ENCODE results near the gene INPP5K. TPM values are rescaled to one million over a fixed set of nuclear protein-coding genes. Genes with fewer than 3 reads are reported as not detected.
"Not testable (repeated sequence)": the region's sequence is repeated elsewhere in the genome, so short reads cannot be mapped to it uniquely, and the experiment has no call there.

Gene INPP5K
- total RNA-seq, 1 donor: 51.4 TPM

DNA sequence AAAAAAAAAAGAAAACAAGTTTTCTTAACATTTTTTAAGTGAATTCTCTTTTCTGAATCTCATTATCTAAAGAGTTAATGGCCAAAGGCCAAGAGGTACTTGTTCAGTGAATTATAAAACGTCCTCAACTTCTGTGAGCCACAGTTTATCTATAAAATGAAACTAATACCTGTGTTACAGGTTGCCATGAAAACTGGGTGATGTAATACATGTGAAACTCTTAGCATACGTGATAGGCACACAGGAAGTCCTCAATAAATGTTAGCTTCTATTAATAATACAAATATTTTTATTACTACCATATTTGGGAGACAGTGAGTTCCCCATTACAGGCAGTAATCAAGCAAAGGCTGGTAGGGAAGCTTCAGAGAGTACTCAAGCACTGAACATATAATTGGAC lies 13.5 kb upstream of the INPP5K start:
- H3K27ac ChIP-seq (ENCODE audit: low read depth, low read length): no peak overlapping the region
- H3K36me3 ChIP-seq (ENCODE audit: insufficient read depth, low read length): peaks cover 42% of the 10 kb centered on the region
- no peak for DNase-seq (ENCODE audit: insufficient read length, low spot score, missing footprints)

DNA sequence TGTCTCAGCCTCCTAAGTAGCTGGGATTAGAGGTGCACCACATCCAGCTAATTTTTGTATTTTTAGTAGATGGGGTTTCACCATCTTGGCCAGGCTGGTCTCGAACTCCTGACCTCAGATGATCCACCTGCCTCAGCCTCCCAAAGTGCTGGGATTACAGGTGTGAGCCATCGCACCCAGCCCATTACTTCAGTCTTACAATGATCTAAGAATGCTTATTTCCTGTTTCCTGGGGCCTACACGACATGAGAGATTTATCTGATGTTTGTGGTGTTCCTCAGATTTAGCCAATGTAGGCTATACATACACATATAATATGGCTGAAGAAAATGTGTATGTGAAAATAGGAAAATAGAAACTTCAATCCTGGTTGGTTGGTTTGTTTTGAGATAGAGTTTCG lies 10.5 kb upstream of the INPP5K start:
- H2AFZ ChIP-seq (ENCODE audit: low read length); H3K4me2 ChIP-seq (ENCODE audit: insufficient read depth, low read length); H3K4me3 ChIP-seq (ENCODE audit: insufficient read depth, low read length); H3K9me3 ChIP-seq (ENCODE audit: low read depth, low read length); H3K27me3 ChIP-seq (ENCODE audit: insufficient read depth, low read length); H3K4me1 ChIP-seq (ENCODE audit: insufficient read depth, low read length); DNase-seq (ENCODE audit: insufficient read length, low spot score, missing footprints); H4K20me1 ChIP-seq (ENCODE audit: insufficient read depth, low read length); H3K79me2 ChIP-seq (ENCODE audit: insufficient read depth, low read length); H3K27ac ChIP-seq (ENCODE audit: low read depth, low read length): not testable (repeated sequence)
- peaks cover 33% of the 10 kb centered on the region for H3K36me3 ChIP-seq (ENCODE audit: insufficient read depth, low read length)

More for the DNA sequence above, 13.5 kb upstream of the INPP5K start:
- Histone ChIP-seq H3K4me1 (ENCODE audit: insufficient read depth, low read length) (no peaks in the 10 kb centered on the region), H3K4me2 (ENCODE audit: insufficient read depth, low read length) (no peak overlapping the region), H4K20me1 (ENCODE audit: insufficient read depth, low read length) (no peaks in the 10 kb centered on the region), H3K4me3 (ENCODE audit: insufficient read depth, low read length) (no peak overlapping the region), H3K9me3 (ENCODE audit: low read depth, low read length) (no peaks in the 10 kb centered on the region), H2AFZ (ENCODE audit: low read length) (no peak overlapping the region), H3K27me3 (ENCODE audit: insufficient read depth, low read length) (no peaks in the 10 kb centered on the region), H3K79me2 (ENCODE audit: insufficient read depth, low read length) (no peaks in the 10 kb centered on the region)
- TF ChIP-seq, protein P1, sequence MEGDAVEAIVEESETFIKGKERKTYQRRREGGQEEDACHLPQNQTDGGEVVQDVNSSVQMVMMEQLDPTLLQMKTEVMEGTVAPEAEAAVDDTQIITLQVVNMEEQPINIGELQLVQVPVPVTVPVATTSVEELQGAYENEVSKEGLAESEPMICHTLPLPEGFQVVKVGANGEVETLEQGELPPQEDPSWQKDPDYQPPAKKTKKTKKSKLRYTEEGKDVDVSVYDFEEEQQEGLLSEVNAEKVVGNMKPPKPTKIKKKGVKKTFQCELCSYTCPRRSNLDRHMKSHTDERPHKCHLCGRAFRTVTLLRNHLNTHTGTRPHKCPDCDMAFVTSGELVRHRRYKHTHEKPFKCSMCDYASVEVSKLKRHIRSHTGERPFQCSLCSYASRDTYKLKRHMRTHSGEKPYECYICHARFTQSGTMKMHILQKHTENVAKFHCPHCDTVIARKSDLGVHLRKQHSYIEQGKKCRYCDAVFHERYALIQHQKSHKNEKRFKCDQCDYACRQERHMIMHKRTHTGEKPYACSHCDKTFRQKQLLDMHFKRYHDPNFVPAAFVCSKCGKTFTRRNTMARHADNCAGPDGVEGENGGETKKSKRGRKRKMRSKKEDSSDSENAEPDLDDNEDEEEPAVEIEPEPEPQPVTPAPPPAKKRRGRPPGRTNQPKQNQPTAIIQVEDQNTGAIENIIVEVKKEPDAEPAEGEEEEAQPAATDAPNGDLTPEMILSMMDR (IDR thresholded peaks at IDR 0.05; ENCODE audit: extremely low read depth, low read depth, low read length): no peak

DNA sequence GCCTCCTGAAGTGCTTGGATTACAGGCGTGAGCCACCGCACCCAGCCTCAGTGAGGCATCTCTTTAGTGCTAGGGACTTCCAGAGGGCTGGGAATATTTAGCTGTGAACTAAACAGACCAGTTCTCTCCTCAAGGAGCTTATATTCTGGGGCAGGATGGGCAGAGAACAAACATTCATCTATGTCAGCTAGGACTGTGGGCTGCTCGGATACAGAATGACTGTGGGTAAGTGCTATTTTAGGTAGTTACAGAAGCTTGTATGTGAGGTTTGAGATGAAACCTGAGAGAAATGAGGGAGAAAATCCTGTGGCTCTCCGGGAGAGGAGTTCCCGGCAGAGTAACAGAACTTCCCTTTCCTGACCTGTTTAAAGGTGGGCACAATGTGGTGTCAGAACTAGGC lies 6.2 kb upstream of the INPP5K start:
- Histone ChIP-seq H2AFZ (ENCODE audit: low read length) (no peak overlapping the region), H3K27me3 (ENCODE audit: insufficient read depth, low read length) (no peaks in the 10 kb centered on the region), H3K4me2 (ENCODE audit: insufficient read depth, low read length) (no peak overlapping the region), H3K79me2 (ENCODE audit: insufficient read depth, low read length) (peaks cover 1% of the 10 kb centered on the region), H3K36me3 (ENCODE audit: insufficient read depth, low read length) (peaks cover 34% of the 10 kb centered on the region), H3K4me1 (ENCODE audit: insufficient read depth, low read length) (peaks cover 1% of the 10 kb centered on the region), H3K27ac (ENCODE audit: low read depth, low read length) (no peak overlapping the region), H3K4me3 (ENCODE audit: insufficient read depth, low read length) (no peak overlapping the region), H4K20me1 (ENCODE audit: insufficient read depth, low read length) (peaks cover 4% of the 10 kb centered on the region), H3K9me3 (ENCODE audit: low read depth, low read length) (no peaks in the 10 kb centered on the region)
- DNase-seq (ENCODE audit: insufficient read length, low spot score, missing footprints): no peak
- TF ChIP-seq, protein P1 (IDR thresholded peaks at IDR 0.05; ENCODE audit: extremely low read depth, low read depth, low read length): no peak

- H3K79me2 ChIP-seq (ENCODE audit: insufficient read depth, low read length): peaks cover 9% of the 10 kb centered on the region
- H4K20me1 ChIP-seq (ENCODE audit: insufficient read depth, low read length): peaks cover 4% of the 10 kb centered on the region
- no peak for DNase-seq (ENCODE audit: insufficient read length, low spot score, missing footprints)
- H2AFZ ChIP-seq (ENCODE audit: low read length): no peak overlapping the region
- peaks cover 3% of the 10 kb centered on the region for H3K4me1 ChIP-seq (ENCODE audit: insufficient read depth, low read length)
- no peak overlapping the region for H3K4me2 ChIP-seq (ENCODE audit: insufficient read depth, low read length)
- TF ChIP-seq, protein P1 (IDR thresholded peaks at IDR 0.05; ENCODE audit: extremely low read depth, low read depth, low read length): no peak
- H3K36me3 ChIP-seq (ENCODE audit: insufficient read depth, low read length): peaks cover 31% of the 10 kb centered on the region
- H3K27me3 ChIP-seq (ENCODE audit: insufficient read depth, low read length): no peaks in the 10 kb centered on the region
- no peaks in the 10 kb centered on the region for H3K9me3 ChIP-seq (ENCODE audit: low read depth, low read length)
- H3K27ac ChIP-seq (ENCODE audit: low read depth, low read length): no peak overlapping the region
- no peak overlapping the region for H3K4me3 ChIP-seq (ENCODE audit: insufficient read depth, low read length)
These were observed 4.8 kb upstream of the INPP5K start for GRCh38 chr17:1521086-1521640.

Measured in osteoblast (primary cell).